Stomach smooth muscle (tissue), 2 donors: Measurements from ENCODE around the gene SPAG7.
A peak's percentile ranks its signal among the peaks of the same experiment; 100 is the strongest.

Source experiments
- H3K27ac ChIP-seq: one replicate; pipeline ENCODE4 v1.7.0; 2013; ENCODE audit warnings: mild to moderate bottlenecking, low read length, inconsistent platforms
- H3K27me3 ChIP-seq, 2 donors: one replicate each; pipeline ENCODE4 v1.7.0; 2013; ENCODE audit warnings: low read length in 2 of 2; ENCODE audit not compliant: insufficient read depth in 2 of 2, control insufficient read depth in 1 of 2
- H3K36me3 ChIP-seq, 2 donors: one replicate each; pipeline ENCODE4 v1.7.0; 2013; ENCODE audit warnings: low read length in 2 of 2; ENCODE audit not compliant: control insufficient read depth in 2 of 2, insufficient read depth in 2 of 2
- H3K4me1 ChIP-seq: one replicate; pipeline ENCODE4 v1.7.0; 2013; ENCODE audit warnings: low read length; ENCODE audit not compliant: control insufficient read depth, insufficient read depth
- H3K4me3 ChIP-seq, 2 donors: one replicate each; pipeline ENCODE4 v1.7.0; 2013; ENCODE audit warnings: low read length in 2 of 2
- H3K9ac ChIP-seq, 2 donors: one replicate each; pipeline ENCODE4 v1.7.0; 2013; ENCODE audit warnings: low read length in 2 of 2, mild to moderate bottlenecking in 1 of 2
- H3K9me3 ChIP-seq, 2 donors: one replicate each; pipeline ENCODE4 v1.7.0; 2013; ENCODE audit warnings: low read length in 2 of 2; ENCODE audit not compliant: control insufficient read depth in 2 of 2
- donor health status: healthy.
- donor health status: Pancreatic carcinoma.

Gene SPAG7, protein sequence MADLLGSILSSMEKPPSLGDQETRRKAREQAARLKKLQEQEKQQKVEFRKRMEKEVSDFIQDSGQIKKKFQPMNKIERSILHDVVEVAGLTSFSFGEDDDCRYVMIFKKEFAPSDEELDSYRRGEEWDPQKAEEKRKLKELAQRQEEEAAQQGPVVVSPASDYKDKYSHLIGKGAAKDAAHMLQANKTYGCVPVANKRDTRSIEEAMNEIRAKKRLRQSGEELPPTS

DNA sequence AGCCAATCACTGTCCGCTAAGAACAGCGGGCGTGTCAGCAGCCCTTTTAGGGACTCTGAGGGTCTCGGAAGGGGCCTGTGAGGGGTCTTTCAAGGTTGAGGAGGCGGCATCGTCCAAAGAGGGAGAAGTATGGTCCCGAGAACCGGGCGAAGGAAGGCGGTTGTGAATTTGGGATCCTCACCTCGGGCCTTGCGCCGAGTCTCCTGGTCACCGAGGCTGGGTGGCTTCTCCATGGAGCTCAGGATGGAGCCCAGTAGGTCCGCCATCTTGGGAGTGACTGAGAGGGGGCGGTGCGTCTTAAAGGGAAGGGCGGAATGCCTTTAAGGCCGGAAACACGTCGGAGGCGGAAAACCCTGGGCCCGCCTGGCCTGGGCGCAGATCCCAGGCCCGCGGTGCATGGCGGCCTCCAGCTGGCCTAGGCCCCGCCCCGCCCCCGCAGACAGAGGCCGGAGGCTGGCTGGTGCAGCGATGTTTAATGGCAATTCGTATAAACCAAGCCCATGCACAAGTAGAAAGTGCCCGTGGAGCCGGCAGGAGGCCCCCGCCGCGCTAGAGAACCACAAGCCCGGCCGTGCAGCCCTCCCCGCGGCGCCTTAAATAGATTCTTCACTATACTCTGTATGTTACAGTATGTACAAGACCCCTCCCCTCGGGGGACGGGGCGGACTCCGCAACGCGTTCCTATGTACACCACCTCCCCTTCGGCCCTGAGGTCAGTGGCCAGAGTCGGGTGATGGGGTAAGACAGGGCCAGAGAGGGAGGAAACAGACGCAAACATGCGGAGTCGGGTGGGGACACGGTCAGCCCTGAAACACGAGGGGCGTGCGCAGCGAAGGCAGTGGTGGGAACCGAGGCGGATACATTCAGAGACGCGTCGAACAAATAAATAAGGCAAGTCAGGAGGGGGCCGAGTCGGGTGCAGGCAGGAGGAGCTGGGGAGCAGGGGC lies at the start of gene SPAG7:
TSS of gene SPAG7 (minus strand) at position 279 of the 947 bp plus-strand sequence. CDS start at position 266, 13 bp downstream.
- peaks cover 15 to 17% of the 10 kb centered on the region in 2 donors for H3K36me3 ChIP-seq
- H3K9me3 ChIP-seq: no peaks in the 10 kb centered on the region
- peak within 1 kb of the TSS; percentile 89 to 96 for H3K4me3 ChIP-seq
- no peaks in the 10 kb centered on the region for H3K27me3 ChIP-seq
- H3K9ac ChIP-seq: peak within 1 kb of the TSS; percentile 93 to 98
- H3K4me1 ChIP-seq: peaks cover 36% of the 10 kb centered on the region
- peak within 1 kb of the TSS; percentile 96 for H3K27ac ChIP-seq

DNA sequence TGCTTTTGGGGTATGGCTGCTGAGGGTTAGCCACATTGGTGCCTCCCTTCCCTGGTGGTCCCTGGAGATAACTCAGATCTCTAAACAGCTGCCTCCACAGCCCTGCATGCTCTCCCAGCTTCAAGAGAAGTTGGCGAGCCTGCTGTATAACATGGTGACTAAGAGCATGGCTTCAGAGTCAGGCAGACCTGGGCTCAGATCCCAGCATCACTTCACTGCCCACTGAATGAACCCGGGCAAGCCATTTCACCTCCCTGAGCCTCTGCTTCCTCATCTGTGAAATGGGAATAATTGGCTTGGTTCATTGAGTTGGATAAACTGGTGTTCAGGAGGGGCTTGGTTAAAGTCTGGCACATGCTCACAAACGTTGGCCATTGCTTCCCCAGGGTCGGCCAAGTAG lies 46.7 kb upstream of the SPAG7 start:
- no peak overlapping the region for H3K27ac ChIP-seq
- peaks cover 40 to 56% of the 10 kb centered on the region in 2 donors for H3K36me3 ChIP-seq
- H3K9me3 ChIP-seq: no peaks in the 10 kb centered on the region
- H3K27me3 ChIP-seq: no peaks in the 10 kb centered on the region
- no peak overlapping the region for H3K9ac ChIP-seq
- H3K4me1 ChIP-seq: no peaks in the 10 kb centered on the region
- H3K4me3 ChIP-seq: no peak overlapping the region

DNA sequence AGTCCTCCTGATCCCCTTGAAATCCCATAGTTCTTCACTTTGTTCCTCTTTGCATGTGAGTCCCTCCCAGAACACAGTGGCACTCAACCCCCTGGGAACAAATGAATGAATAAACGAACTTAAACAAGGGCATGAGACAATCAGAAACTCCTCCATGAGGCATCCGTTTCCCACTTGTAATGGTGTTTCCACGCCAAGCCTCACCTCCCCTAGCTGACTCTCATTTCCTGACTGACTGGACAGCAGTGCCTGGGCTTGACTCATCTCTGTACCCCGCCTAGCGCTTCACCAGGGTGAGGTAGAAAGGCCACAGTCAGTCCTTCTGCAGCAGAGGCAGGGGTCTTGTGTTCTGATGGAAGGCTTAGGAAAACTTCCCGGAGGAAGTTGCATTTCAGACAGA lies 44.3 kb upstream of the SPAG7 start:
- Histone ChIP-seq H3K4me3 (no peak overlapping the region), H3K9ac (no peak overlapping the region), H3K27ac (no peak overlapping the region), H3K27me3 (no peaks in the 10 kb centered on the region), H3K4me1 (no peaks in the 10 kb centered on the region), H3K9me3 (no peaks in the 10 kb centered on the region), H3K36me3 (peaks cover 52 to 62% of the 10 kb centered on the region in 2 donors)

DNA sequence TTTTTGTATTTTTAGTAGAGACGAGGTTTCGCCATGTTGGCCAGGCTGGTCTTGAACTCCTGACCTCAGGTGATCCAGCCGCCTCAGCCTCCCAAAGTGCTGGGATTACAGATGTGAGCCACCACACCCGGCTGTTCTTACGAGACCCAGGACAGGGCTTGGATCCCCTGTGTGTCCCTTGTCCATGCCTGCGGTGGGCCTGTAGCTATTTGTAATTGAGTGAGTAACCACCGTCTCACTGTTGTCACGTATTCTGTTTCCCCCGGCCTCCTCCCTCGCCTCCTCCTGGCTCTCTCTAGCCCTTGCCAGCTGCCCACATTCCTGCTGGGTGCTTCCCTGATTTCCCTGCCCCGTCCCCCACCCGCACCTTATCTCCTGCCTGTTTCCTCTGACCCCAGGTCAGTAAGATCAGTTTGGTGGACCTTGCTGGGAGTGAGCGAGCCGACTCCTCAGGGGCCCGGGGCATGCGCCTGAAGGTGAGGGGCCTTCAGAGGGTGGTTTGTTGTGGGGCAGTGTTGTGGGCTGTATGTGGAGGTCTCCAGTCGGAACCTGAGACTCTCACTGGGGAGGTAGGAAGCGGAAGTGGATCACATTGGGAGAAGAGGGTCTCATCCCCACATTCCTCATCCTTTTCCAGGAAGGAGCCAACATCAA lies 35.7 kb upstream of the SPAG7 start:
- Histone ChIP-seq H3K27me3 (no peaks in the 10 kb centered on the region), H3K9ac (no peak overlapping the region), H3K9me3 (no peaks in the 10 kb centered on the region), H3K4me3 (no peak overlapping the region), H3K4me1 (peaks cover 31% of the 10 kb centered on the region), H3K36me3 (peaks cover 62 to 63% of the 10 kb centered on the region in 2 donors), H3K27ac (no peak overlapping the region)

DNA sequence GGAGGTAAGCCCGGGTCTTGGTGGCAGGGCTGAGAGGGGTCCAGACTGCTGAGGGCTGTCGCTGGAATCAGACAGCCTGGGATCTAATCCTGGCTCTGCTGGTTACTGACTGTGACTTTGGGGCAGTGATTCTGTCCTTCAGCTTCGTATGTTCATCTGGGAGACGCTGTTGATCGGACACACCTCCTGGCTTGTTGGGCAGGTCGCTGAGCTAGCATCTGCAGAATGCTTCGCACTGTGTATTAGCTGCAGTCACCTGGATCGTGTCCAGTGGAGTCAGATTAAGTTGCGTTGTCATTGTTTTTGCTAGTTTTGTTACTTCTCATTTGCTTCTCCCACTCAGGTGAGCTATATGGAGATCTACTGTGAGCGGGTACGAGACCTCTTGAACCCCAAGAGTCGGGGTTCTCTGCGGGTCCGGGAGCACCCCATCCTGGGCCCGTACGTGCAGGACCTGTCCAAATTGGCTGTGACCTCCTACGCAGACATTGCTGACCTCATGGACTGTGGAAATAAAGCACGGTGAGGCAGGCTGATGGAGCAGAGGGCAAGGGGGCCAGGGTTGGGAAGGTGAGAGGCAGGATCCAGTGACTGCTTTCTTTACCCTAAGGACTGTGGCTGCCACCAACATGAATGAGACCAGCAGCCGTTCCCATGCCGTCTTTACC lies 34.6 kb upstream of the SPAG7 start:
- Histone ChIP-seq H3K9me3 (no peaks in the 10 kb centered on the region), H3K9ac (no peak overlapping the region), H3K4me3 (no peak overlapping the region)

DNA sequence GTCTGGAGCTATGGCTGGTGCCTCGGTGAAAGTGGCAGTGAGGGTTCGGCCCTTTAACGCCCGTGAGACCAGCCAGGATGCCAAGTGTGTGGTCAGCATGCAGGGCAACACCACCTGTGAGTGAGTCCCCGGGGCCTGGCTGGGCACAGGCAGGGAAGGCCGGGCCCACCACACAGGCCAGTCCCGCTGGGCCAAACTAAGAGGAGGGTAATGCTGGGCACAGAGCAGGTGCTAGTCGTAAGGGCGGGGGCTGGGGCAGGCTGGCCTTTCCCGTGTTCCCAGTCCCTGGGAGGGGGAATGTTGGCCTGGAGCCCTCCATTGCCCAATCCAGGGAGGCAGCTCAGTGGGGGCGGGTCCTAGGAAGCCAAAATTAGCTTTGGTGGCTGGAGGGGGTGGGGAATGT lies 32.6 kb upstream of the SPAG7 start:
- Histone ChIP-seq H3K9ac (peak overlapping the region; percentile 80 to 82), H3K4me1 (peaks cover 39% of the 10 kb centered on the region), H3K4me3 (peak overlapping the region; percentile 93 to 96)

More for the DNA sequence above, 34.6 kb upstream of the SPAG7 start:
- Histone ChIP-seq H3K27ac (no peak overlapping the region), H3K4me1 (peaks cover 32% of the 10 kb centered on the region), H3K36me3 (peaks cover 51 to 52% of the 10 kb centered on the region in 2 donors), H3K27me3 (no peaks in the 10 kb centered on the region)

DNA sequence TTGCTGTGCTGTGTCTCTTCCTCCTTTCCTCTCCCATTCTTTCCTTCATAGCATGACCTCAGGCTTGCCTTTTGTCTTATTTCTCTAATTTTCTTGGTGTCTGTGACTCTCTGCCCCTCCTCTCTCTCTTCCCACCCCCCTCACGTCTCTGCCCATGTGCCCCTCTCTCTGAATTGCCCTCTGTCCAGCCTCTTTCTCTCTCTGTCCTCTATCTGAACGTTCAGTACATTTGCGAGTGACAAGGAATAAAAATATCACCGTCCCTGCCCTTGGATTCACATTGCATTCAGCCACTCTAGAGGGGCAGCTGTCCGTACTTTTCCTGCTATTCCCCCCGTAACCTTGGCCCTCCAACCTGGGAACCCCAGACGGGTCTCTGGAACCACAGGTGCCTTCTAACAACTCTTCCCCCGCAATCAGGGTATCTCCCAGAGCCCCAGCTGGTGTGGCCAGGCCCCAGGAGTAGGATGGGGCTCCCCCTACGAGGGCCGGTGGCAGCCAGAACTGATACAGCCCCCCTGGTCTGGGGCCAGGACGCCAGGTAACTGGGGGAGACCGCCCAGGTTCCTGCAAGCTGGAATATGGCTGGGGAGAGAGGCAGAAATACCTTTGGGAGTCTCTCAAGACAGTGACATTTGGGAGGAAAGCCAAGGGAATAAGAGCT lies 31.9 kb upstream of the SPAG7 start:
- peak overlapping the region; percentile 93 to 96 for H3K4me3 ChIP-seq
- H3K9ac ChIP-seq: peak overlapping the region; percentile 80 to 82
- H3K36me3 ChIP-seq: peaks cover 32 to 33% of the 10 kb centered on the region in 2 donors
- H3K27me3 ChIP-seq: no peaks in the 10 kb centered on the region
- H3K9me3 ChIP-seq: no peaks in the 10 kb centered on the region
- peak overlapping the region; percentile 60 for H3K27ac ChIP-seq
- peaks cover 39% of the 10 kb centered on the region for H3K4me1 ChIP-seq

More for the DNA sequence above, 32.6 kb upstream of the SPAG7 start:
- peak overlapping the region; percentile 60 for H3K27ac ChIP-seq
- peaks cover 38 to 40% of the 10 kb centered on the region in 2 donors for H3K36me3 ChIP-seq
- no peaks in the 10 kb centered on the region for H3K27me3 ChIP-seq
- H3K9me3 ChIP-seq: no peaks in the 10 kb centered on the region

DNA sequence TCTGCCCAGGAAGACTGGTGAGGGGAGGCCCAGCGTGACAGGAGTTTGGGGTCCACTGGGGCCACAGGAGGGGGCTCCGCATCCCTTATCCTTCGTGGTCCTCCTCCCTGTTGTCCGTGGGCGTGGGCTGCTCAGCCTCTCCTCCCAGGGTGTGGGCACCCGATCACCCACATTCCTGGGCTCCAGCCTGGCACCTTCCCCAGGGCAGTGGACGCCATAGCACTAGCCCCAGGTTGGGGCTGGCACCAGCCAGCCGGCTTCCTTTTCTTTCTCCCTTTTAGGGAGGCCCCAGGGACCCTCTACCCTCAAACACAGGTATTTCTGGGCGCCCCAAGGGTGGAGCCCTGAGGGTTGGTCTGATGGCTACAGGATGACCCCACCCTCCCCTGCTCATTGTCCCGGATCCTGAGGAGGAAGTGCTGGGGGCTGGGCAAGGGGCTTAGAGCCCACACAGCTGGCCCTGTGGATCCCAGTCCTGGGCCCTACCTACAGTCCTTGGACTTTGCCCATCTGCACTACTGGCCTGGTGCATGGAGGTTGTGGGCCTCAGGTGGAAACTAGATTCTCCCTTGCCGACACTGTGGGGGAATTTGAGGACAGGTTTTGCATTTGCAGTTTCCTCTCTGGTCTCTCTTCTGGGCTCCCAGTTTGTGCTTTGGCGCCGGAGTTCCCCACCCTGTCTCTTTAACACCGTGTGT lies 31.3 kb upstream of the SPAG7 start:
- peak overlapping the region; percentile 80 to 82 for H3K9ac ChIP-seq
- peak overlapping the region; percentile 66 for H3K27ac ChIP-seq
- H3K9me3 ChIP-seq: no peaks in the 10 kb centered on the region
- peak overlapping the region; percentile 93 to 96 for H3K4me3 ChIP-seq
- peaks cover 25 to 26% of the 10 kb centered on the region in 2 donors for H3K36me3 ChIP-seq
- H3K27me3 ChIP-seq: no peaks in the 10 kb centered on the region
- H3K4me1 ChIP-seq: peaks cover 39% of the 10 kb centered on the region

DNA sequence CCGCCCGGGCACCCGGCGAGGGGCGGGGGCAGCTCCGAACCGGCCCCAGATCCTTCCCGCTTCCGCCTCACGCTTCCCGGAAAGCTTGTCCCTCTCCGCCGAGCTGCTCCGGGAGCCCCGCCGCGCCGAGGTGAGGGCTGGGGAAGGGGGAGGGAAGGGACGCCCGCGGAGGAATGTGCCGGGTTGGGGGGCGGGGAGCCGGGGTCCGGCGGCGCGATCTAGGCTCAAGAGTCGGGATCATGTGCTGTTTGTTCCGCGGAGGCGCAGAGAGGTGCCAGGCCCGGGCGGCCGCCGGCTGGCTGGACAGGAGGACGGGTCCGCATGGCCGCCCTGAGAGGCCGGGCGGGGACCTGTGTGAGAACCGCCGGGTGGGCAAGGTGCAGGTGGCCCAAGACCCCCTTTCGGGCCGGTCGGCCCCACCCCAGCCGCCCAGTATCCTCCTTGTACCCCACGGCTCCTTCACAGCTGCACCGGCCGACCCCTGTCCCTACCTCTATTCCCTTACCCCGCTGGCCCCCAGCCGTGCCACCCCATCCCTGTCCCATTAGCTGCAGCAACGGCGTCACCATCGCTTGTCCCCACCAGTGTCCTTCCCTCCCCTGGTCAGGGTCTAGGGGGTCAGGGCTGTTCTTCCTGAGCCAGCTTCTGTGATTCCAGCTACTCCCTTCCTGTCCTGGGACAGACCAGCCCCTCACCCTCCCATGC lies 30.6 kb upstream of the SPAG7 start:
- Histone ChIP-seq H3K4me3 (peak overlapping the region; percentile 93 to 96), H3K36me3 (peaks cover 18 to 19% of the 10 kb centered on the region in 2 donors), H3K4me1 (peaks cover 39% of the 10 kb centered on the region), H3K27ac (peak overlapping the region; percentile 66), H3K9ac (peak overlapping the region; percentile 80 to 82), H3K27me3 (no peaks in the 10 kb centered on the region), H3K9me3 (no peaks in the 10 kb centered on the region)
